Endothelial cell (in vitro differentiated cells): ENCODE data around the gene TTC23L. TPM values are rescaled to one million over a fixed set of nuclear protein-coding genes. Genes with fewer than 3 reads are reported as not detected.

Source experiments
- DNase-seq: peaks from one replicate; pipeline ENCODE4 v3.0.0; 2021; ENCODE audit warnings: low spot score
- H3K27ac Mint-ChIP-seq: one replicate; pipeline ENCODE4 v1.8.0; 2021; ENCODE audit warnings: mixed read lengths, inconsistent platforms; ENCODE audit not compliant: unreplicated experiment
- H3K27me3 Mint-ChIP-seq: one replicate; pipeline ENCODE4 v1.8.0; 2021; ENCODE audit warnings: mild to moderate bottlenecking, moderate library complexity, mixed read lengths, inconsistent platforms; ENCODE audit not compliant: unreplicated experiment
- H3K36me3 Mint-ChIP-seq: one replicate; pipeline ENCODE4 v1.8.0; 2021; ENCODE audit warnings: mild to moderate bottlenecking, low read depth, mixed read lengths, inconsistent platforms; ENCODE audit not compliant: unreplicated experiment
- H3K4me1 Mint-ChIP-seq: one replicate; pipeline ENCODE4 v1.8.0; 2021; ENCODE audit warnings: mild to moderate bottlenecking, mixed read lengths, inconsistent platforms; ENCODE audit not compliant: unreplicated experiment
- H3K4me3 Mint-ChIP-seq: one replicate; pipeline ENCODE4 v1.8.0; 2021; ENCODE audit warnings: mild to moderate bottlenecking, mixed read lengths, inconsistent platforms; ENCODE audit not compliant: unreplicated experiment
- H3K9me3 Mint-ChIP-seq: one replicate; pipeline ENCODE4 v1.8.0; 2021; ENCODE audit warnings: mixed read lengths, inconsistent platforms; ENCODE audit not compliant: unreplicated experiment
- total RNA-seq: library from RNA; stranded (reverse); fragmentation: NEBNext Ultra II Directional; extraction: Animal tissue kit (Norgen Biotek cat#: 25700); gene quantifications from one replicate; pipeline ENCODE4 v1.2.1, GENCODE V29; 2021; ENCODE audit not compliant: unreplicated experiment
- TF ChIP-seq, protein P1 (sequence below): fragments of 200-600 bp; sonication (generic); IDR thresholded peaks from one replicate; pipeline ENCODE4 v1.5.0; 2021; ENCODE audit warnings: antibody characterized with exemption; ENCODE audit not compliant: unreplicated experiment

The TTC23L gene
- total RNA-seq, 1 donor from 2014 or later, result 0.26 TPM

DNA sequence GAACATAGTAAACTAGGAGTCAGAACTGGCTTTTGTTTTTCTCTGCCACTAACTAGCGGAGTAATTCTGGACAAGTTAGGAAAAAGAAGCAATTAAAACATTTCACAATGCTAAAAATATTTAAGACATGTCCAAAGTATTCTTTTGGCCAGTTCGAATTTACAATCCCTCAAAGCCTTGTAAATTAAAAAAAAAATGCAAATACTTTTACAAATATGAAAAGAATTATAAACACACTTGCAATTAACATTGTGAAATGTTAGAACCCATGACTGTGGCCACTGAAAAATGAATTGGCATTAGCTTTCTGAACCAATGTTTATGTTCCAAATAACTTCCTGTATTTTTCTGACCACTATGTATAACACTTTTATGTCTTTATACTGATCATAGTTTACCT is 74.1 kb downstream of the TTC23L start:
- Mint-ChIP-seq H3K9me3 (no peaks in the 10 kb centered on the region), H3K36me3 (peaks cover 10% of the 10 kb centered on the region), H3K27me3 (peaks cover 6% of the 10 kb centered on the region), H3K4me1 (peaks cover 16% of the 10 kb centered on the region), H3K27ac (no peak overlapping the region), H3K4me3 (no peak overlapping the region)
- no peak for DNase-seq
- TF ChIP-seq, protein P1, sequence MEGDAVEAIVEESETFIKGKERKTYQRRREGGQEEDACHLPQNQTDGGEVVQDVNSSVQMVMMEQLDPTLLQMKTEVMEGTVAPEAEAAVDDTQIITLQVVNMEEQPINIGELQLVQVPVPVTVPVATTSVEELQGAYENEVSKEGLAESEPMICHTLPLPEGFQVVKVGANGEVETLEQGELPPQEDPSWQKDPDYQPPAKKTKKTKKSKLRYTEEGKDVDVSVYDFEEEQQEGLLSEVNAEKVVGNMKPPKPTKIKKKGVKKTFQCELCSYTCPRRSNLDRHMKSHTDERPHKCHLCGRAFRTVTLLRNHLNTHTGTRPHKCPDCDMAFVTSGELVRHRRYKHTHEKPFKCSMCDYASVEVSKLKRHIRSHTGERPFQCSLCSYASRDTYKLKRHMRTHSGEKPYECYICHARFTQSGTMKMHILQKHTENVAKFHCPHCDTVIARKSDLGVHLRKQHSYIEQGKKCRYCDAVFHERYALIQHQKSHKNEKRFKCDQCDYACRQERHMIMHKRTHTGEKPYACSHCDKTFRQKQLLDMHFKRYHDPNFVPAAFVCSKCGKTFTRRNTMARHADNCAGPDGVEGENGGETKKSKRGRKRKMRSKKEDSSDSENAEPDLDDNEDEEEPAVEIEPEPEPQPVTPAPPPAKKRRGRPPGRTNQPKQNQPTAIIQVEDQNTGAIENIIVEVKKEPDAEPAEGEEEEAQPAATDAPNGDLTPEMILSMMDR, result no peak

DNA sequence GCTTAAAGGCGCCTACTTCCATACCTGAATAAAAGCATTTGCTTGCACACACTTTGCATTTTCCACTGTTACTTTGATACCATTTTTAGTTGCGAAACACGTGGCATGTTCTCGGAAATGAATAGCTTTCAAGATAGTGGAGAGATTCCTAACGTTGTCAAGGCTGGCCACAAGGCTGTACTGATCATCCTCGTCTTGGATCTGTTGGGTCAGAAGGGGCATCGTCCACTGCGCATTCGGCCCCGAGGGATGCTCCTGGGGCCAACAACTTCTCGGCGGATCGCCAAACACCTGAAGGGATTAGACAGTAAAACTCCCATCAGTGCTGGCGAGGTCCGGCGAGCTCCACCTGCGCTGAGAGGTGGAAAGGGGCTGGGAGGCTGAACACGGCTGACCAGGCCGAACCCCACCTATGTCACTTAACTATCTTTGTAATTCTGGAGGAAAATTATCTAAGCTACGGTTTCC is 75.7 kb downstream of the TTC23L start:
- TF ChIP-seq, protein P1, result no peak
- peaks cover 10% of the 10 kb centered on the region for H3K36me3 Mint-ChIP-seq
- H3K4me3 Mint-ChIP-seq, result no peak overlapping the region
- H3K27ac Mint-ChIP-seq, result no peak overlapping the region
- H3K4me1 Mint-ChIP-seq, result peaks cover 16% of the 10 kb centered on the region
- no peaks in the 10 kb centered on the region for H3K9me3 Mint-ChIP-seq
- peak; percentile 11 for DNase-seq
- peaks cover 6% of the 10 kb centered on the region for H3K27me3 Mint-ChIP-seq

DNA sequence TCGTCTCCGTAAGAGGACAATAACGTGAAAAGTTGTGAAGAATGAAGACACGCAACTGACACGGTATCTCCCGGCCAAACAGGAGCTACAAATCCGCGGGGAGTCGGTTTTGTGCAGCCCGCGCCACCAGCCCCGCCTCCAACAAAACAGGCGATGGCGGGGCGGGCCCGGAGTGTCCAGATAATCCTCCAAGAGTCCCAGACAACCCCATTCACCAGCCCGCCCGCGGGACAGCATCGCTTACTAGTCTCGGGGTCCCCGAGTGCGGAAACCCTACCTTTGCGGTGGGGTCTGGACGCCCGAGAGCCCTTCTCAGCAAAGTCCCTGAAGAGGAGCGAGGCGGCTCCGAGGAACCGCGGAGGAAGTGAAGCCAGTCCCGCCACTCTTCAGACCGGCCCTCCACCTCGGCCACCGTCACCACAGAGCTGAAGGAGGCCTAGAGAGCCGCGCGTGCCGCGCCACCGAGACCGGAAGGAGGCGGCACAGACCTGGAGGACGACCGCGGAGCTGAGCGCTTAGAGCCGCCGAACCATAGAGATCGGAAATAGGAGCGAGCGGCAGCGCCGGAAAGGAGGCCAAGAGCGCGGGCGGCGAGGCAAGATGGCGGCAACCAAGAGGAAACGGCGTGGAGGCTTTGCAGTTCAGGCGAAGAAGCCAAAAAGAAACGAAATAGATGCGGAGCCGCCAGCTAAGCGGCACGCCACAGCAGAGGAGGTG is 76.3 kb downstream of the TTC23L start, which contains the start of the genes BRIX1 and RAD1:
BRIX1 (plus strand) TSS at position 573 of the 717 bp plus-strand sequence; CDS start at position 601, 28 bp downstream.
RAD1 (minus strand) TSS at position 366 of the 717 bp plus-strand sequence. CDS start 612 bp downstream, outside the sequence.
- peaks cover 16% of the 10 kb centered on the region for H3K4me1 Mint-ChIP-seq
- H3K27me3 Mint-ChIP-seq, result peaks cover 6% of the 10 kb centered on the region
- no peak within 1 kb of the TSS for H3K27ac Mint-ChIP-seq
- TF ChIP-seq, protein P1, result no peak
- peak; percentile 93 for DNase-seq
- no peak within 1 kb of the TSS for H3K4me3 Mint-ChIP-seq
- H3K36me3 Mint-ChIP-seq, result peaks cover 9% of the 10 kb centered on the region
- H3K9me3 Mint-ChIP-seq, result no peaks in the 10 kb centered on the region

DNA sequence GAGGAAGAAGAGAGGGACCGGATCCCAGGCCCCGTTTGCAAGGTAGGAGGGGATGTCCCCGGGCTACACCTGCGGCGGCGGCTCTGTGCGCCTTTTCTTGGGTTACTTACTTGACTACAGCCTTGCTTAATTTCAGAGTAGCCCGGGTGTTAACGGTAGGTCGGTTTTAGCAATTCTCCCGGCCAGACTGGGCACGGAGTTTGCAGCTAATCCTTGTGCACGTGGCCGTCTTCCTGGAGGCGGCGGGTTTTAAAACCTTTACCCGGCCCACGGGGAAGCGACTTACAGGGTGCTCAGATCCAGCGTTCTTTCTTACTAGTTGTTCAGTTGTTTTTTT is 76.9 kb downstream of the TTC23L start:
- no peak for DNase-seq
- Mint-ChIP-seq H3K27me3 (peaks cover 6% of the 10 kb centered on the region), H3K9me3 (no peaks in the 10 kb centered on the region), H3K27ac (no peak overlapping the region), H3K36me3 (peaks cover 9% of the 10 kb centered on the region), H3K4me1 (peaks cover 16% of the 10 kb centered on the region), H3K4me3 (no peak overlapping the region)
- TF ChIP-seq, protein P1, result no peak

- TF ChIP-seq, protein P1, result no peak
- H3K4me3 Mint-ChIP-seq, result no peak overlapping the region
- H3K4me1 Mint-ChIP-seq, result peaks cover 16% of the 10 kb centered on the region
- no peak for DNase-seq
- peaks cover 6% of the 10 kb centered on the region for H3K27me3 Mint-ChIP-seq
- peaks cover 9% of the 10 kb centered on the region for H3K36me3 Mint-ChIP-seq
- H3K27ac Mint-ChIP-seq, result no peak overlapping the region
- no peaks in the 10 kb centered on the region for H3K9me3 Mint-ChIP-seq
These were observed 77.6 kb downstream of the TTC23L start for GRCh38 chr5:34916518-34916917.
